KMS-11 (cell line): ENCODE results near the gene PCNX4.

Experiments used
- H2AFZ ChIP-seq: fragments of 200-600 bp; sonication (generic); 2 replicates; pipeline ENCODE4 v1.6.1; 2016; ENCODE audit warnings: antibody characterized with exemption, mixed run types, low read depth
- H3K27ac ChIP-seq: fragments of 200-600 bp; sonication (generic); 2 replicates; pipeline ENCODE4 v1.6.1; 2016; ENCODE audit warnings: mild to moderate bottlenecking, mixed run types
- H3K27me3 ChIP-seq: fragments of 200-600 bp; sonication (generic); 2 replicates; pipeline ENCODE4 v1.6.1; 2017; ENCODE audit warnings: mild to moderate bottlenecking, low read depth, mixed run types, moderate library complexity; ENCODE audit not compliant: insufficient read depth
- H3K36me3 ChIP-seq: fragments of 200-600 bp; sonication (generic); 2 replicates; pipeline ENCODE4 v1.6.1; 2017; ENCODE audit warnings: mild to moderate bottlenecking, mixed run types; ENCODE audit not compliant: insufficient read depth
- H3K4me1 ChIP-seq: fragments of 200-600 bp; sonication (generic); 2 replicates; pipeline ENCODE4 v1.6.1; 2016; ENCODE audit warnings: mild to moderate bottlenecking, low read depth, mixed run types; ENCODE audit not compliant: poor library complexity, severe bottlenecking
- H3K4me2 ChIP-seq: fragments of 200-600 bp; sonication (generic); 2 replicates; pipeline ENCODE4 v1.7.0; 2016; ENCODE audit warnings: mild to moderate bottlenecking, mixed run types
- H3K4me3 ChIP-seq: fragments of 200-600 bp; sonication (generic); IDR thresholded peaks from 2 replicates; pipeline ENCODE4 v1.6.1; 2017; ENCODE audit warnings: low read depth, low read length, mixed read lengths; ENCODE audit not compliant: insufficient read depth
- H3K79me2 ChIP-seq: fragments of 200-600 bp; sonication (generic); 2 replicates; pipeline ENCODE4 v1.6.1; 2016; ENCODE audit warnings: low read depth, mixed run types; ENCODE audit not compliant: insufficient read depth
- H3K9ac ChIP-seq: fragments of 200-600 bp; sonication (generic); 2 replicates; pipeline ENCODE4 v1.6.1; 2016; ENCODE audit warnings: mild to moderate bottlenecking, mixed run types
- H4K20me1 ChIP-seq: fragments of 200-600 bp; sonication (generic); 2 replicates; pipeline ENCODE4 v1.6.1; 2016; ENCODE audit warnings: mild to moderate bottlenecking, mixed run types; ENCODE audit not compliant: insufficient read depth
- TF ChIP-seq, protein P1 (sequence below): fragments of 200-600 bp; sonication (generic); conservative IDR thresholded peaks from 2 replicates; pipeline ENCODE4 v1.6.1; 2017; ENCODE audit warnings: low read depth, mild to moderate bottlenecking, antibody characterized with exemption, low read length, moderate library complexity, mixed read lengths

PCNX4 gene

DNA sequence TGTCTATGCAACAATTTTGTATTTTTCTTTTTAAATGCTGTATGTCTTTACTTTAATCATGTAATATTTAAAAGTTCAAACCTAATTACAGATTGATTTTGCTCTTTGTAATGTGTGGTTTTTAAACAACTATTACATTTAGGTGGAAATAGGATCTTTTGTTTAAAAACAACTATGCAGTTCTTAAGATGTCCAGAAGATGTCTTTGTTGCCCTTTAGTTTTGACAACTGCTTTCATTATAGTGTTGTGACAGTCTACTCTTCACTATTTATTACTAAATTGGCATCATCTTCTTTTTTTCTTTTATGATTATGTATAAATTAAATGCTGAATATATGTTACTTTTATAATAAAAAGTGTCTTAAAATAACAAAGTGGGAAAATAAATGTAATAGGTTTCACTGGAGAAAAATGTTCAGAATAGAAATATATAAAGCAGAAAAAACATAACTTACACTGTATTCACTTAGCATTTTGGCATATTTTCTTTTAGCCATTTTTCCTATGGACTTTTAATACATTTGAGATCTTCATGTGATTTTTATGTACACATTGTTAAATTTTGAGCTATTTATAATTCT lies 27.1 kb upstream of the PCNX4 start:
- no peaks in the 10 kb centered on the region for H4K20me1 ChIP-seq
- no peak overlapping the region for H3K4me2 ChIP-seq
- no peaks in the 10 kb centered on the region for H3K79me2 ChIP-seq
- no peaks in the 10 kb centered on the region for H3K36me3 ChIP-seq
- H3K9ac ChIP-seq: no peak overlapping the region
- H3K27me3 ChIP-seq: no peaks in the 10 kb centered on the region
- H3K4me3 ChIP-seq: no peak overlapping the region
- no peak overlapping the region for H2AFZ ChIP-seq
- no peaks in the 10 kb centered on the region for H3K4me1 ChIP-seq
- TF ChIP-seq, protein P1, sequence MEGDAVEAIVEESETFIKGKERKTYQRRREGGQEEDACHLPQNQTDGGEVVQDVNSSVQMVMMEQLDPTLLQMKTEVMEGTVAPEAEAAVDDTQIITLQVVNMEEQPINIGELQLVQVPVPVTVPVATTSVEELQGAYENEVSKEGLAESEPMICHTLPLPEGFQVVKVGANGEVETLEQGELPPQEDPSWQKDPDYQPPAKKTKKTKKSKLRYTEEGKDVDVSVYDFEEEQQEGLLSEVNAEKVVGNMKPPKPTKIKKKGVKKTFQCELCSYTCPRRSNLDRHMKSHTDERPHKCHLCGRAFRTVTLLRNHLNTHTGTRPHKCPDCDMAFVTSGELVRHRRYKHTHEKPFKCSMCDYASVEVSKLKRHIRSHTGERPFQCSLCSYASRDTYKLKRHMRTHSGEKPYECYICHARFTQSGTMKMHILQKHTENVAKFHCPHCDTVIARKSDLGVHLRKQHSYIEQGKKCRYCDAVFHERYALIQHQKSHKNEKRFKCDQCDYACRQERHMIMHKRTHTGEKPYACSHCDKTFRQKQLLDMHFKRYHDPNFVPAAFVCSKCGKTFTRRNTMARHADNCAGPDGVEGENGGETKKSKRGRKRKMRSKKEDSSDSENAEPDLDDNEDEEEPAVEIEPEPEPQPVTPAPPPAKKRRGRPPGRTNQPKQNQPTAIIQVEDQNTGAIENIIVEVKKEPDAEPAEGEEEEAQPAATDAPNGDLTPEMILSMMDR: peak; percentile 34; the same call in 1 of the 2 replicates
- H3K27ac ChIP-seq: no peak overlapping the region

DNA sequence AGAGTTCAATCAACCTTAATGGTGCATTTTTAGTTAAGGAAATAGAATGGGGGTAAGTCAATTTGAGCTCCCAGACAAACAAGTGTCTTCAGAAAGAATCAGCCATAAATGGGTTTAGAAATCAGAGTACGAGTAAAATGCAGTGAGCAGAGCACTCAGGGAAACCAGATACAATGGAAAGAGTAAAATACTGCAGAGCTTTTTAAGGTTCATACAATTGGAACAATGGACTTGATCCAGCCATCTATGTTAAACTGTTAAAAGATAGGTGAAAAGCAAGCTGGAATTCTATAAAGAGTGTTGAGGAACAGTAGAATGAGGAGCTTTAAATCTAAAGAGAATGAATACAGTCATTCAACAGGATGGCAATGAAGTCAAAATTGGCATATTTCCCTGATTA lies 23.8 kb upstream of the PCNX4 start:
- Histone ChIP-seq H3K4me1 (no peaks in the 10 kb centered on the region), H3K27me3 (no peaks in the 10 kb centered on the region), H3K4me2 (no peak overlapping the region), H3K36me3 (no peaks in the 10 kb centered on the region), H4K20me1 (no peaks in the 10 kb centered on the region), H3K4me3 (no peak overlapping the region), H3K27ac (no peak overlapping the region), H3K9ac (no peak overlapping the region), H2AFZ (no peak overlapping the region), H3K79me2 (no peaks in the 10 kb centered on the region)
- TF ChIP-seq, protein P1: no peak

DNA sequence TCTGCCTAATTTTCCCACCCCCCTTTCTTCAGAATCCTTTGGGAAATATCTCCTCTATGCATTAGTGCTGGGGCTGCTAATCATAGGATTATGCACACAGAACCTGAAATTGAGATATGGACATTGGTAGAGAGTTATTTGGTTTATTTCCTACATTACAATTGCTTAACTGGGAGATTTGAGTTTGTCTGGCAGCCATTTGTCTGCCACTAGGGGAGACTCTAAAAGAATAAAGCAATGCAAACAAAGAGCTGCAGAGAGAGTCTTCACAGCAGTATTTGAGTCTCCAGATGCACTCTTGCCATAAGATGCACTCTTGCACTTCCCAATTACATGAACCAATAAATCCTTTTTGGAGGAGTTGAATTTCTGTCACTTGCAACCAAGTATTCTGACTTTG lies 12.0 kb upstream of the PCNX4 start:
- no peak overlapping the region for H2AFZ ChIP-seq
- H3K4me3 ChIP-seq: no peak overlapping the region
- H3K4me2 ChIP-seq: no peak overlapping the region
- no peaks in the 10 kb centered on the region for H3K79me2 ChIP-seq
- H3K9ac ChIP-seq: no peak overlapping the region
- TF ChIP-seq, protein P1: no peak
- no peaks in the 10 kb centered on the region for H3K4me1 ChIP-seq
- H3K27ac ChIP-seq: no peak overlapping the region
- H3K27me3 ChIP-seq: no peaks in the 10 kb centered on the region
- H3K36me3 ChIP-seq: no peaks in the 10 kb centered on the region
- H4K20me1 ChIP-seq: no peaks in the 10 kb centered on the region

DNA sequence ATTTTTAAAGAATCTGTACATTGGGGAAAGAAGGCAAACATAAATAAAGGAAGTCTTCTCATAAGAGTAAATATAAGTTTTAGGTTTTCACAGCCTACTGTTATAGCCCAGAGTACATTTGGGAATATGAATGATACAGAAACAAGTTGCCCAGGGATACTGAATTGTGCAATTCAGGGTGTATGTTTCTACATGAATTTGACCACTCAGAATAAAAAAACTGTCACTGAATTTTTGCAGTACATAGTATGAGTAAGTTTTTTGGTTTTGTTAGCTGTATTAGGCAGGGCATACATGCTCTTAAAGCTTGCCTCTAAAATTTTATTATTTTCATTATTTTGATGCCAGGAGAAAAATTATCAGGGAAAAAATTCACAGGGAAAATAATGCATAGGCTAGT lies 6.6 kb upstream of the PCNX4 start:
- no peak overlapping the region for H3K4me2 ChIP-seq
- no peaks in the 10 kb centered on the region for H3K4me1 ChIP-seq
- H3K9ac ChIP-seq: no peak overlapping the region
- H3K79me2 ChIP-seq: no peaks in the 10 kb centered on the region
- H2AFZ ChIP-seq: no peak overlapping the region
- H3K27me3 ChIP-seq: no peaks in the 10 kb centered on the region
- H3K36me3 ChIP-seq: no peaks in the 10 kb centered on the region
- H3K4me3 ChIP-seq: no peak overlapping the region
- TF ChIP-seq, protein P1: no peak
- H4K20me1 ChIP-seq: no peaks in the 10 kb centered on the region
- H3K27ac ChIP-seq: no peak overlapping the region
